Measurements from ENCODE around the gene LRRC52. TPM values are rescaled to one million over a fixed set of nuclear protein-coding genes. Genes with fewer than 3 reads are reported as not detected.

LRRC52 gene
- total RNA-seq, 1 experiment from 2014 or later = not detected

GRCh38 chr1:165610866-165611265 is 67.1 kb downstream of the LRRC52 start:
- Histone ChIP-seq H3K4me1 (replicated peaks; ENCODE audit: insufficient read depth) (peaks cover 5% of the 10 kb centered on the region; the same call in 1 of the 2 replicates), H3K4me2 (peak overlapping the region; percentile 23; the same call in 1 of the 2 replicates), H2AFZ (no peak overlapping the region), H3F3A (ENCODE audit: insufficient read depth, low read depth) (no peaks in the 10 kb centered on the region), H4K20me1 (ENCODE audit: insufficient read depth) (no peaks in the 10 kb centered on the region), H3K9me2 (ENCODE audit: insufficient read depth) (no peaks in the 10 kb centered on the region), H3K27ac (no peak overlapping the region), H3K4me3 (no peak overlapping the region), H3K36me3 (ENCODE audit: low read depth) (no peaks in the 10 kb centered on the region), H3K27me3 (ENCODE audit: insufficient read depth, low read depth) (no peaks in the 10 kb centered on the region), H3K9me3 (ENCODE audit: insufficient read depth, low read depth) (no peaks in the 10 kb centered on the region; the same call in 1 of the 2 replicates), H3K79me2 (ENCODE audit: low read depth) (no peaks in the 10 kb centered on the region)
- ChIA-PET CTCF (no interaction called here), POLR2A (ENCODE audit: unreplicated experiment) (no interaction called here)
- TF ChIP-seq CTCF (conservative IDR thresholded peaks at IDR 0.05) (no peak), EZH2 (IDR thresholded peaks at IDR 0.05; ENCODE audit: low read depth) (no peak)
- BruUV-seq (replicated peaks) = no TSS peak
- DNase-seq = peak in 1 of 2 experiments; percentile 43
- intact Hi-C loops (cut with micrococcal nuclease; ENCODE audit: unreplicated experiment) = no loop called here

GRCh38 chr1:165612062-165612461 is 68.3 kb downstream of the LRRC52 start:
- no peaks in the 10 kb centered on the region for H3K79me2 ChIP-seq (ENCODE audit: low read depth)
- no peak overlapping the region for H3K4me3 ChIP-seq
- BruUV-seq (replicated peaks) = no TSS peak

More at GRCh38 chr1:165612062-165612461, 68.3 kb downstream of the LRRC52 start:
- ChIA-PET CTCF (no interaction called here), POLR2A (ENCODE audit: unreplicated experiment) (no interaction called here)
- intact Hi-C loops (cut with micrococcal nuclease; ENCODE audit: unreplicated experiment) = no loop called here
- no peak overlapping the region for H2AFZ ChIP-seq
- TF ChIP-seq EZH2 (IDR thresholded peaks at IDR 0.05; ENCODE audit: low read depth) (no peak), CTCF (conservative IDR thresholded peaks at IDR 0.05) (no peak)
- H3K9me2 ChIP-seq (ENCODE audit: insufficient read depth) = no peaks in the 10 kb centered on the region
- H4K20me1 ChIP-seq (ENCODE audit: insufficient read depth) = no peaks in the 10 kb centered on the region
- no peak overlapping the region for H3K27ac ChIP-seq
- H3K27me3 ChIP-seq (ENCODE audit: insufficient read depth, low read depth) = no peaks in the 10 kb centered on the region
- H3K4me1 ChIP-seq (replicated peaks; ENCODE audit: insufficient read depth) = peaks cover 5% of the 10 kb centered on the region; the same call in 1 of the 2 replicates
- no peaks in the 10 kb centered on the region for H3K36me3 ChIP-seq (ENCODE audit: low read depth)
- no peak for DNase-seq
- no peak overlapping the region for H3K4me2 ChIP-seq
- no peaks in the 10 kb centered on the region for H3F3A ChIP-seq (ENCODE audit: insufficient read depth, low read depth)
- H3K9me3 ChIP-seq (ENCODE audit: insufficient read depth, low read depth) = no peaks in the 10 kb centered on the region; the same call in 1 of the 2 replicates

Other genes with a start within 250 kb of the LRRC52 start
- gene LMX1A, start 187.3 kb upstream of the LRRC52 start, total RNA-seq (2021) = not detected in 2 replicates
- gene RXRG, start 98.9 kb upstream of the LRRC52 start, total RNA-seq (2021) = not detected in 2 replicates
- gene MGST3, start 87.2 kb downstream of the LRRC52 start, total RNA-seq (2021) = 67.2 and 90.1 TPM in 2 replicates
- 31.8 and 42.5 TPM in 2 replicates for gene ALDH9A1, start 154.6 kb downstream of the LRRC52 start, total RNA-seq (2021)
- gene TMCO1, start 224.9 kb downstream of the LRRC52 start, total RNA-seq (2021) = 64.1 and 65.6 TPM in 2 replicates